ENCODE results near the gene GRAMD4.

GRAMD4 gene, protein sequence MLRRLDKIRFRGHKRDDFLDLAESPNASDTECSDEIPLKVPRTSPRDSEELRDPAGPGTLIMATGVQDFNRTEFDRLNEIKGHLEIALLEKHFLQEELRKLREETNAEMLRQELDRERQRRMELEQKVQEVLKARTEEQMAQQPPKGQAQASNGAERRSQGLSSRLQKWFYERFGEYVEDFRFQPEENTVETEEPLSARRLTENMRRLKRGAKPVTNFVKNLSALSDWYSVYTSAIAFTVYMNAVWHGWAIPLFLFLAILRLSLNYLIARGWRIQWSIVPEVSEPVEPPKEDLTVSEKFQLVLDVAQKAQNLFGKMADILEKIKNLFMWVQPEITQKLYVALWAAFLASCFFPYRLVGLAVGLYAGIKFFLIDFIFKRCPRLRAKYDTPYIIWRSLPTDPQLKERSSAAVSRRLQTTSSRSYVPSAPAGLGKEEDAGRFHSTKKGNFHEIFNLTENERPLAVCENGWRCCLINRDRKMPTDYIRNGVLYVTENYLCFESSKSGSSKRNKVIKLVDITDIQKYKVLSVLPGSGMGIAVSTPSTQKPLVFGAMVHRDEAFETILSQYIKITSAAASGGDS

DNA sequence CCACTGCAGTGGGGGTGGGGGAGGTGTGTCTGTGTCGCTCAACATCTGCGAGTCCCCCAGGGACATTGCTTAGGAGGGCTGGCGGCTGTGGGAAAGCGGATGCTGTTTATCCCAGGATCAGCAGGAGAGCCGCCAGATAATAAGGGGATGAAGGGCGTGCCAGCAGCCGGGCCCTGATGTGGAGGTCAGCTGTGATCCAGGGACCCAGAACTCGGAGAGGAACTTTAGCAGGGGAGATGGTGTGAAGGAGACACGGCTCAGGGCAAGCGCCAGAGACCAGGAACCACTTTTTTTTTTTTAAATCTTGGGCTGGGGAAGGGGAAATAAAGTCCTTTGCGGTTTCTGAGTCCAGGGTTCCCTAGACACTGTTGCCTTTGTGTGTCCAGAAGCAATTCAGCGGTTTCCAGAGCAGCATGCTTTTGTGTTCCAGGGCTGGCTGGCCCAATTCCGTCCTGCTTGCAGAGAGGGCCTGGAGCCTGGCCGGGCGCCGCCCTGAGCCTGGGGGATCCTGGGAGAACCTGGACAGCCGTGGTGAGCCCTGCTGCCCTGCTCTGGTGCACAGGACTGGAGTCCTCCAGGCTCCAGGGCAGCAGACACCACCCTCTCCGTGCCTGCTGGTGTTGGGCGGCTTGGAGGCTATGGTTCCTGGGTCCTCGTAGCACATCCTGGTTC, at the start of gene GRAMD4:
GRAMD4 (plus strand) TSS at position 557 of the 672 bp plus-strand sequence. CDS start 6,414 bp downstream, outside the sequence.
- Mint-ChIP-seq H3K4me1 (peaks cover 59% of the 10 kb centered on the region), H3K27me3 (no peaks in the 10 kb centered on the region), H3K36me3 (no peaks in the 10 kb centered on the region), H3K27ac (peak within 1 kb of the TSS; percentile 44), H3K4me3 (no peak within 1 kb of the TSS), H3K9me3 (no peaks in the 10 kb centered on the region)
- ATAC-seq: no peak

DNA sequence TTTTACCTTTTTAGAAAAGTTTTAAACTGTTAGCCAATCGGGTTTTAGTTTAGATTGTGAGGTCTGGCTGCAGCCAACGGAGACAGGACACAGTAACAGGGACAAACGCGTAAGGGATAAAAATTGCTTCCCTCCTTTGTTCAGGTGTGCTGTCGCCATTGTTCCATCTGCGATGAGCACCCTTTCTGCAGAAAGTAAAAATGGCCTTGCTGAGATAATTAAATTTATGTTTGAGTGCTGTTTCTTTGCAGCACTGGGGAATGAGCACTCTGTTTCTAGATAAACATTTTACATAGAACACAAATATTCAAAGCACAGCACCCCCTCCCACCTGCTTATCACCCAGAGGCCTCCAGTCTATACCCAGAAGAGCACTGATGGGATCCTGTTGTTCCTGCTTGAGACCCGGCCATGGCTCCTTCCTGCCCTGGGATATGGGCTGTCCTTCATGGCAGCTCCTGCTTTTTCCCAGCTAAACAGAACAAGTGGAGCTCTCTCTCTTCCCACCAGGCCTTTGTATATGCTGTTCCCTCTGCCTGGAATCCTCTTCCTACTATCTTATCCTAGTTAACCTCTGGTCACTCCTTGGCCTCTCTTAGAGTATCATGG, 48.4 kb upstream of the GRAMD4 start:
- H3K4me3 Mint-ChIP-seq: no peak overlapping the region
- ATAC-seq: no peak
- peaks cover 12% of the 10 kb centered on the region for H3K9me3 Mint-ChIP-seq
- peaks cover 29% of the 10 kb centered on the region for H3K4me1 Mint-ChIP-seq
- peaks cover 5% of the 10 kb centered on the region for H3K36me3 Mint-ChIP-seq
- no peak overlapping the region for H3K27ac Mint-ChIP-seq
- no peaks in the 10 kb centered on the region for H3K27me3 Mint-ChIP-seq

DNA sequence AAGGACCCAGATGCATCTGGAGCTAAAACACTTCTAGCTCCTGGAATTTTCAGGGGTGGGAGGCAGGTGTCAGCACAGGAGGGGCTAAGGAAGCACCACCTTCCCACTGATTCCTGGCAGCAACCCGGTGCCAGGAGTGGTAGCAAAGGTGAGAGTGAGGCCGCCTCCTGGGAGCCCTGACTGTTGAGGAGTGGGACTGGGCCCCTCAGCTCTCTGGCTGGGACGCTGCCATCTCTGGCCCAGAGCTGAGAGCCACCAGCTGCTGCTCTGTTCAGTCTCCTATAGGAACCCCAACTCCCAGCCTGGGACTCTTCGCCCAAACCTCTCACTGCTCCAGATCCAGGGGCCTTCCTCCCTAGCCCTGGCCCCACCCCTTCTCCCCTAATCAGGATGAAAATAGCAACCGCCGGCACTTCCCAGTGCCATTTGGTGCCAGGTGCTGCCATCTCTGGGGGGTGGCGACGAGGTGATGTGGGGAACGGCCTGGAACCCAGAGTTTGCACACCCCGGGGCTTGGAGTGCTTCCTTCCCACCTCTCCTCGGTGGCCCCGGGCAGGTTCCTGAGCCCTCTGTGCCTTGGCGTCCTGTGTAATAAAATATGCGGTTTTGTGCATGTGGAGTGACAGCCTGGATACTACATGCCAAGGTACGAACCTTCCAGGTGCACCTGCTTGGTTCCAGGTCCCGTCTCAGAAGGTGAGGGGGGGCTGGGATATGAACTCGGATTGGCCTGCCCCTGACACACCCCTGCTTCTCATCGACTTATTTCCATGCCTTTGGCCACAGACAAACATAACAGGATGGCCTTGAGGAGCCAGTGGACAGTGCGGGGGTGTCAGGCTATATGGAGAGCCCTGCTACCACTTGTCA, 47.0 kb upstream of the GRAMD4 start:
- no peaks in the 10 kb centered on the region for H3K27me3 Mint-ChIP-seq
- H3K36me3 Mint-ChIP-seq: peaks cover 5% of the 10 kb centered on the region
- H3K9me3 Mint-ChIP-seq: peaks cover 6% of the 10 kb centered on the region
- no peak overlapping the region for H3K4me3 Mint-ChIP-seq
- peaks cover 32% of the 10 kb centered on the region for H3K4me1 Mint-ChIP-seq
- no peak for ATAC-seq
- H3K27ac Mint-ChIP-seq: no peak overlapping the region

DNA sequence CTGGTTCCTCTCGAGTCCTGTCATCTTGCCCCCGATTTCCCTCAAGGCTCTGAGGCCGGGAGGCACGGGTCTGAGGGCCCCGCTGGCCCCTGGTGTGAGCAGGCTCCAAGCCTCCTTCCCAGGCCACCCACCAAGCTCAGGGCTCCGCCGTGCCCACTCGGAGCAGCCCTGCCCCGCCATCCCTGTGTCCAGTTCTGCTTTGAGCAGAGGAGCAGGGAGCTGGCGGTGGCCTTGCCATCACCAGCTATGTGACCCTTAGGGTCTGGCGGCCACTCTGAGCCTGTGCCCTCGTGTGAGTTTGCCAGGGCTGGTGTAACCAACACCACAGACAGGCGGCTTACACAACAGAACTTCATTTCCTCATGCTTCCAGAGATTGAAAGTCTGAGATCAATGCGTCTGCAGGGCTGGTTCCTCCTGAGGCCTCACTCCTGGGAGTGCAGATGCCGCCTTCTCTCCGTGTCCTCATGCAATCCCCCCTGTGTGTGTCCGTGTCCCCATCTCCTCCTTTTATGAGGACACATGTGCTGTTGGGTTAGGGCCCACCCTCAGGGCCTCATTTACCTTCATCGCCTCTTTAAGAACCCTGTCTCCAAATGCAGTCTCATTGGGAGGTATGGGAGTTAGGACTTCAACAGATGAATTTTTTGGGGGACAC, 46.3 kb upstream of the GRAMD4 start:
- Mint-ChIP-seq H3K36me3 (peaks cover 5% of the 10 kb centered on the region), H3K9me3 (peaks cover 4% of the 10 kb centered on the region), H3K27me3 (no peaks in the 10 kb centered on the region), H3K4me1 (peaks cover 32% of the 10 kb centered on the region), H3K27ac (no peak overlapping the region), H3K4me3 (no peak overlapping the region)
- ATAC-seq: no peak

DNA sequence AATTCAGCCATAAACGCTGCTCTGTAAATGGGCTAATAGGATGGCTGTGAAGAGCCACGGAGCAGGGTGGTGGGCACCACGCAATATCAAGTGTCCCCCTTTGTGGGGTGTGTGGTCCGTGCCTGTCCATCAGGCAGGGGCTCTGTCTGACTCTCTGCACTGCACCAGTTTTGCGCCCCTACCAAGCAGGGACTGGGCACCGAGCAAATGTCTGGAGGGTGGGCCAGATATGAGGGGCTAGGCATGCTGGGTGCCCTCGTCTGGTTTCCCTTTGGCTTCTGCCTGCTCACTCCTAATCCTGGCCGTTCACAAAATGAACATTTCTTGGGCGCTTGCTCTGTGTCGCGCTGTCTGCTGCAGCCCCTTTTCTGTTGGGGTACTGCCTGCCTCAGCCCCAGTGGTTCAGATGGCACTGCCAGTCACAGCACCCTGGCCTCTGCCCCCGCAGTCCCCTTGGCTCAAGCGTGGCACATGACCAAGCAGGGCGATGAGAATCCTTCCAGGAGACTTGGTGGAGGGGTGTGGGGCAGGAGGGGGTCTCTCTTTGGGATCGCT, 45.7 kb upstream of the GRAMD4 start:
- Mint-ChIP-seq H3K4me3 (no peak overlapping the region), H3K27ac (no peak overlapping the region), H3K9me3 (peaks cover 4% of the 10 kb centered on the region), H3K36me3 (peaks cover 5% of the 10 kb centered on the region), H3K27me3 (no peaks in the 10 kb centered on the region), H3K4me1 (peaks cover 37% of the 10 kb centered on the region)
- no peak for ATAC-seq

DNA sequence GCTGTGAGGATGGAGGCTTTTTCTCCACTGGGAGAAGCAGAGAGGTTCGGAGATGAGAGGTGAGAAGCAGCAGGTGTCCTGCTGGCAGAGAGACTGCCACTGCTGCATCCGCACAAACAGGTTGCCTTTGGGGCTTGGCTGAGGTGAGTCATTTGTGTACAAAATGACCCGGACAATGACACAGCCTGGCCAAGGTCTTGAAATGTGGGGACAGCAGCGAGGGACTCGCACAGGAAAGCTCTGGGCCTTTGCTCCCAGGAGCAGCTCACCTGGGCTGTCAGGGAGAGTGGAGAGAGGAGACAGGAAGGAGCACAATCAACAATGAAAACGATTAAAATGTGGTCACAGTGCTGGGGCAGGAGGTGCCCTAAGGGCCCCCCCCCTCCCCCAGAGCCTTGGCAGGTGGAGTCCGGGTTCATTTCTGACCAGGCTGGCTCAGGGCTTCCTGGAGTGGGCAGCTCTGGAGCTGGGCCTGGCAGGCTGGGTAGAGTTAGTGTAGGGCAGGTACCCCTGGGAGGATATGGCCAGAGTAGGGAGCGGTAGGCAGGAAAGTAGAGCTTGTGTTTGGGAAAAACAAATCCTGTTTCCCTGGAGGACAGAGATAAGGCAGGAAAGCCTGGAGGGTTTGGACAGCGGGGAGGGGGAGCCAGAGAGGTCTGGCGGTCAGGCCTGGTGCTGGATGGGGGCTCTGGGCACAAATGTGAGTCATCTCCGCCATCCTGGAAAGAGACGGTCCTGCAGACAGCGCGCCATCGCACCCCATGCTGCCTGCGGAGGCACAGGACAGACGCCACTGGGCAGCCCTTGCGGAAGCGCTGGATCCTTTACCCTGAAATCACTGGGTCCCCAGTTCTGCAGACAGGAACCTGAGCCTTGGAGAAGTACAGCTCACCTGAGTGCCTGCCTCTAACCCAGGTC, 44.9 kb upstream of the GRAMD4 start:
- Mint-ChIP-seq H3K27me3 (no peaks in the 10 kb centered on the region), H3K4me3 (peak overlapping the region; percentile 68), H3K9me3 (peaks cover 4% of the 10 kb centered on the region), H3K4me1 (peaks cover 45% of the 10 kb centered on the region), H3K27ac (peak overlapping the region; percentile 34), H3K36me3 (peaks cover 5% of the 10 kb centered on the region)
- ATAC-seq: no peak

DNA sequence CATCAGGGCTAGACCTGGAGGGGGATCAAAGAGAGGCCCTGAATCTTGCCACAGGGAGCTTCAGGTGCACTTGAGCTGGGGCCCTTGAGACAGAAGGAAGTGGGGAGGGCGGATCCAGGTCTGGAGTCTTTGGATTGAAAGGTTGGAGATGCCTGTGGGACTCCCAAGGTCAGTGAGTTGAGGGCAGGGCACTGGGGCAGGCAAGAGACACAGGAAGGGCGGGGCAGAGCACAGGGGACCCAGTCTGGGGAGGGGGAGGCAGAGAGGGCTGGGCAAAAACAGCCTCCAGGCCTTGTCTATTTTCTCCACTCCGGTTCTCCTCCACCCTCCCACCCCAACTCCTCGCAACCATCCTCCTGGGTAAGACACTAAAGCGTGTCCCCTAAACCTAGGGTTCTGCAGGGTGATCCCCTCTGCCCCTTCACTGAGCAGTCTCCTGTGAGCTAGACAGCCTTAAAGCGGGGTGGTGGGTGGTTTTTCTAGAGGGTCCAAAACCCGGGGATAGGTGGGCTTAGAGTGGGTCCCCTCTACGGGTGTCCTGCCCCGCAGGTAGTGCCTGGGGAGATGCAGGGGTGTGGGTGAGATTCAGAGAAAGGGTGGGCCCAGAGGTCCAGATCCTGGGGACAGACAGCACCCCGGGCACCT, 44.2 kb upstream of the GRAMD4 start:
- peak overlapping the region; percentile 68 for H3K4me3 Mint-ChIP-seq
- peaks cover 51% of the 10 kb centered on the region for H3K4me1 Mint-ChIP-seq
- H3K36me3 Mint-ChIP-seq: peaks cover 5% of the 10 kb centered on the region
- no peaks in the 10 kb centered on the region for H3K27me3 Mint-ChIP-seq
- H3K27ac Mint-ChIP-seq: peak overlapping the region; percentile 34
- ATAC-seq: no peak
- H3K9me3 Mint-ChIP-seq: peaks cover 4% of the 10 kb centered on the region

DNA sequence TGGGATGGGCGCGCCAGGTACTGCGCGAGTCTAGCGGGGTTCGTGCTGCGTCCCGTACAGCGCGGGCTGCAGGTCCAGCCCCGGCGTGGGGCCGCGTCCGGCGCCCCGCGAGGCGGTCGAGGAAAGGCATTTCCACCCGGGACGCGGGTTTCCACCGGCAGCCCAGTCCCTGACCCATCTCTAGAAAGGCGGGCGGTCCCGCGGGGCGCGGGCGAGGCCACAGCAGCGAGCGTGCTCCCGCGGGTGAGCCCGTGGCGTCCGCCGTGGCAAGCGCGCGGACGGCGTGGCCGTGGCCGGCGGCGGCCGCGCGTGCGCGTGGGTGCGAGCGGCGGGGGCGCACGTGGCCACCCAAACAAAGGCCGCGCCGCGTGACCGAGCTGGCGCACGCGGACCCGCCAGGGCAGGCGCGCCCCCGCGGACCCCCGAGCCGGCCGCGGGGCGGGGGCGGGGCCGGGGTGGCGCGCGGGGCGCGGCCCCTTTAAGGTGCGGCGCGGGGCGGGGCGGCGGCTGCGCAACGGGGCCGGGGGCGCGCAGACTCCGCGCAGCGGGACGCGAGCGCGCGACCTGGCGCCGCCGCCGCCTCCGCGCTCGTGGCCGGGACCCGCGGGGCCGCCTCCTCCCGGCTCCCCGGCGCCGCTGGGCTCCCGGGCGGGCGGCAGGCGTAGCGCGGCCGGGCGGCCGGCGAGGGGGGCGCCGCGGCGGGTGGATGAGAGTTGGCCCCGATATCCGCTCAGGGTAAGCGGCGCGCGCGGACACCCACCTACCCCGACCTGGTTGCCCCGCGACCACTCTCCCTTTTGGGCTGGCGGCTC, 43.4 kb upstream of the GRAMD4 start:
- Mint-ChIP-seq H3K27me3 (no peaks in the 10 kb centered on the region), H3K27ac (peak overlapping the region; percentile 34), H3K9me3 (peaks cover 4% of the 10 kb centered on the region), H3K4me3 (peak overlapping the region; percentile 68), H3K4me1 (peaks cover 59% of the 10 kb centered on the region), H3K36me3 (peaks cover 5% of the 10 kb centered on the region)
- ATAC-seq: peak; percentile 80

DNA sequence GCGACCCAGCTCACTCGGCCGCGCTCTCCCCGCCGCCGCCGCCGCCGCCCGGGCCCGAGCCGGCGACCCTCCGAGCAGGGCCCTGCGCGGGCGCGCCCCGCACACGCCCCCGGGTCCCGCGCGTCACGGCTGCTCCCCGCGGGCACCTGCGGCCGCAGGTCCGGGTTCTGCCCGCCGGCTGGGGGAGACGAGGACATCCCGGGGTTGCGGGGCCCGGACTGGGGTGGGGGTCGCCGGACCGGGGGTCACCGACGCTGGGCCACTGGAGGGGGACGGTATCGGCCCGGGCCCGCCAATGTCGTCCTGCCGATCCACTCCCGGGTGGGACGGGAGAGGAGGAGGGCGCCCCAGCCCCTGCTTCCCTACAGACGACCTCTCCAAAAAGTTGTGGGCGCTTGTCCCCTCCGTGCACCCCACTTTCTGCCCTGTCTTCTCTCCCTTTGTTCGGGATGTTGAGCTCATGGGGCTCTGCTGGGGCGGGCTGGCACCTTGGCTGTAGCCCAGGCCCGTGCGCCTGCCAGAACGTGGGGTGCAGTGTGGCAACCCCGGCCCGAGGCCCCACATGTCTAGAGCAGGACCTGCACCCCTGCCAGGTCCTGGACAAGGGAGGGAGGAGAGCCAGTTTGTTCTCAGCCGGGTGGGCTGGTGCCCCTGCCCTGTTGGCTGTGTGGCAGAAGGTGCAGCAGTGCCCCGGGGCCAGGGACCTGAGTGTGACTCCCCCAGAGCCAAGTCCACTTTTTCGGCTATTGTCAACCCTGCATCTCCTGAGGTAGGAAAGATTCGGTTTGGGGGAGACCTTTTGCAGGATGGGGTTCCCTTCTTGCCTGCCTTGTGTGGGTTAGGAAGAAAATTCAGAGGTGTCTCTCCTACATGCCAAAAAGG, 42.6 kb upstream of the GRAMD4 start:
- Mint-ChIP-seq H3K9me3 (no peaks in the 10 kb centered on the region), H3K4me1 (peaks cover 67% of the 10 kb centered on the region), H3K27me3 (no peaks in the 10 kb centered on the region), H3K36me3 (no peaks in the 10 kb centered on the region), H3K4me3 (peak overlapping the region; percentile 96), H3K27ac (peak overlapping the region; percentile 88)
- ATAC-seq: peak; percentile 38

DNA sequence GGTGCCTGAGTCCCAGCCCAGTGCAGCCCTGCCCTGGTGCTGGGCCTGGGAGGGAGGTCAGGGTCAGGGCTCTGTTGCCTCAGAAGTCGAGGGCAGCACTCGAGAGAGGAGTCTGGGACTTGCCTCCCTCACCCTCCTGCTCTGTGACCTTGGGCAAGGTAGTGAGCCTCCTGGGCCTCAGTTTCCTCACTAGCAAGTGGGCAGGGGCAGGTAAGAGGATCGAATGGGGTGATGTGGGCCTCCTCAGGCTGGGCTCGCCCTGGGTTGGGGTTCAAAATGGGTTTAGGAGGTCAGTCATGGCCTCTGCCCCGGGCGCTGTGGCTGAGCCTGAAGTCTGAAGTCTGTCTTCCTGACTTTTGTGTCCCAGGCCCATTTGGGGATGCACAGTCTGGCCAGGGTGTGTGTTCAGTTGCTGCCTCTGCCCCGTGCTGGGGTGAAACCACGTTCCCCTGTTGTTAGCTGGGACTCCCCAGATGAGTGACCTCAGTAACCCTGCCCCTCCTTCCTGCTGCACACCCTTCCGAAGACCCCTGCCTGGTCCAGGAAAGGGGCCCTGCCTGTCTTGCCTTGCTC, 41.8 kb upstream of the GRAMD4 start:
- Mint-ChIP-seq H3K9me3 (no peaks in the 10 kb centered on the region), H3K4me3 (peak overlapping the region; percentile 96), H3K27ac (peak overlapping the region; percentile 88), H3K36me3 (no peaks in the 10 kb centered on the region), H3K27me3 (no peaks in the 10 kb centered on the region), H3K4me1 (peaks cover 74% of the 10 kb centered on the region)
- no peak for ATAC-seq

DNA sequence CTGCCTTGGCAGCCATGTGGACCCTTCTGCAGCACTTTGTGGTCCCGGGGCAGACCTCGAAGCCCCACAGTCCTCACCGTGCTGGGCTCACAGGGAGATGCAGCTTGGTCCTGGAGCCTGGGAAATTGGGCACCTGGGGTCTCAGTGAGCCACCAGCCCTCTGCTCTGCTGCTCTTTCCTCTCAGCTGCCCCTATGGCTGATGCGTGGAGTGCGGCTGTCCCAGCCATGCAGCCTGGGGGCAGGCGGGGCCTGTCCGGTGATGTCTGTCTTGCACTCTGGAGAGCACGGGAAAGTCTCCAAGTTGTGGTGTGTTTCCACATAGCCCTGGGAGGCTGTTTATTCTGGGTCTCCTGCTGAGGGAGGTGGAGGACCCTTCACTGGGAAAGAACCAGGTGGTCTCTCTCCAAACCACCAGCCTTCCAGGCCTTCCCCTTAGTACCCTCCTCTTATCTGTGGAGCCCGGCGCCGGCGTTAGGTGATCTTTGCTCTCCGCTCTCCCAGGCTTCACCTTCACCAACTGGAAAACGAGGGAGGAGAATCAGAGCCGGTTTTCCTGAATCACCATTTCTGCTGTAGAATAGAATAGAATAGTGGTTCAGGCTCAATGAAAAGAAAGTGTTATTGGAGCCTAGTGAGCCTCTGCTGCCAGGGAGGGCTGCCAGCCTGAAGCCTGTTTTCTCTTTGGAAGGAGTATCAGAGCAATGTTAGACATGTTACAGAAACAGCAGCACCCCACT, 41.2 kb upstream of the GRAMD4 start:
- H3K4me1 Mint-ChIP-seq: peaks cover 81% of the 10 kb centered on the region
- peak overlapping the region; percentile 96 for H3K4me3 Mint-ChIP-seq
- H3K27ac Mint-ChIP-seq: peak overlapping the region; percentile 88
- no peak for ATAC-seq
- no peaks in the 10 kb centered on the region for H3K9me3 Mint-ChIP-seq
- no peaks in the 10 kb centered on the region for H3K36me3 Mint-ChIP-seq
- H3K27me3 Mint-ChIP-seq: no peaks in the 10 kb centered on the region
